Activated CD4-positive, alpha-beta T cell treated with anti-CD3 and anti-CD28 coated beads, Interleukin-2, amount 50 U/mL, for 24 hours (primary cell): ENCODE results near the gene MLLT6.

Source experiments
- DNase-seq, 2 donors: peaks; one replicate each; pipeline ENCODE4 v3.0.0-alpha.2; 2020; ENCODE audit warnings: low read depth in 1 of 2, low spot score in 1 of 2

Gene MLLT6

GRCh38 chr17:38704606-38705522, at the start of gene MLLT6:
MLLT6 (plus strand) TSS chr17:38705273; CDS start chr17:38705633, 360 bp downstream.
- DNase-seq, result peak; percentile 60 to 66

- DNase-seq, result no peak
These were observed 47.9 kb upstream of the MLLT6 start for GRCh38 chr17:38656959-38657823.

DNA sequence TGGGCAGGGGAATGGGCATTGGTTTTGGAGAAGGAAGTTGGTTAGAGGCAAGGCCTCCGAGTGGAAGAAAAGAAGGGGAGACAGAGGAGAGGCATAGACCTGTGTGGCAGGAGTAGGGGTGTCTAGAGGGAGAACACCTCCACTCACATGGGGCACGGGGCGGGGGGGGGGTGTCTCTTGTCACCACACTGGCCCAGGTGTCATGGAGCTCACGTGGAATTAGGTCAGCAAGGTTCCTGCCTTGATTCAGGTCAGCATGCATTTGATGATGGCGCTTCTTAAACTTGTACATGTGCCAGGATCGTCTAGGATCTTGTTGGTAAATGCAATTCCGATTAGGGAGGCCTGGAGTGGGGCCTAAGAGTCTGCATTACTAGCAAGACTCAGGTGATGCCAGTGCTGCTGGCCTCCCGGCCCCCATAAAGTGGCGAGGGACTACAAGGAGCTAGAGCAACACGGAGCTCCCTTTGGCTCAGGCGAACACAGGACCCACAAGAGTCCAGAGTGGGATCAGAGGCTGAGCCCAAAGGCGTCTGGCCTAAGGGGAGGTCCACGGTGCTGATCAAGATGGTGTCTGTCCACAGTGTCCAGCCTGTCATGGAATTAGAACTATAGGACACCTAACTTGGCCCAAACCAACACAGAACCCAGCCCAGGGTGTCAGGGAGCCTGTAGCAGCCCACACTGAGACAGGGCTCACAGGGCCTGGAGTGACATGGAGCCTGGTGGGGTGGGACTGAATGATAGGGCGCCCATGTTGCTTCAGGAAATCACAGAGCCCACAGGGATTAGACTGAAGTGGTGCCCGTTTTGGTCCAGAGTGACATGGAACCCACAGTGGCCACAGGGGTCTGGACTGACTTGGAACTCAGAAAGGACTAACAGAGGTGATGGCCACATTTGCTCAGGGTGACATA, 47.0 kb upstream of the MLLT6 start:
- DNase-seq, result no peak

- DNase-seq, result no peak
These were observed 46.2 kb upstream of the MLLT6 start for GRCh38 chr17:38658741-38659345.

DNA sequence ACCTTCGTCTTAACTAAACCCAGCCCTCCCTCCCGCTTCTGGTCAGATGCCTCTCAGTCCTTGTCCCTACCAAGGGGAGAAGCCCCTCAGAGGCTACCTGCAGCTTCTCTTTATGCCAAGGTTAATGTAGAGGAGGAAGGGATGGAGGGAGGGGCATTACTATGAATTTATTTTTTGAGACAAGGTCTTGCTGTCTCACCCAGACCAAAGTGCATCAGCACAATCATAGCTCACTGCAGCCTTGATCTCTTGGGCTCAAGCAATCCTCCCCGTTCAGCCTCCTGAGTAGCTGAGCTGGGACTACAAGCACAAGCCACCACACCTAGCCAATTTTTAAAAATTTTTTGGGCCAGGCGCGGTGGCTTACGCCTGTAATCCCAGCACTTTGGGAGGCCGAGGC, 45.7 kb upstream of the MLLT6 start:
- DNase-seq, result no peak

DNA sequence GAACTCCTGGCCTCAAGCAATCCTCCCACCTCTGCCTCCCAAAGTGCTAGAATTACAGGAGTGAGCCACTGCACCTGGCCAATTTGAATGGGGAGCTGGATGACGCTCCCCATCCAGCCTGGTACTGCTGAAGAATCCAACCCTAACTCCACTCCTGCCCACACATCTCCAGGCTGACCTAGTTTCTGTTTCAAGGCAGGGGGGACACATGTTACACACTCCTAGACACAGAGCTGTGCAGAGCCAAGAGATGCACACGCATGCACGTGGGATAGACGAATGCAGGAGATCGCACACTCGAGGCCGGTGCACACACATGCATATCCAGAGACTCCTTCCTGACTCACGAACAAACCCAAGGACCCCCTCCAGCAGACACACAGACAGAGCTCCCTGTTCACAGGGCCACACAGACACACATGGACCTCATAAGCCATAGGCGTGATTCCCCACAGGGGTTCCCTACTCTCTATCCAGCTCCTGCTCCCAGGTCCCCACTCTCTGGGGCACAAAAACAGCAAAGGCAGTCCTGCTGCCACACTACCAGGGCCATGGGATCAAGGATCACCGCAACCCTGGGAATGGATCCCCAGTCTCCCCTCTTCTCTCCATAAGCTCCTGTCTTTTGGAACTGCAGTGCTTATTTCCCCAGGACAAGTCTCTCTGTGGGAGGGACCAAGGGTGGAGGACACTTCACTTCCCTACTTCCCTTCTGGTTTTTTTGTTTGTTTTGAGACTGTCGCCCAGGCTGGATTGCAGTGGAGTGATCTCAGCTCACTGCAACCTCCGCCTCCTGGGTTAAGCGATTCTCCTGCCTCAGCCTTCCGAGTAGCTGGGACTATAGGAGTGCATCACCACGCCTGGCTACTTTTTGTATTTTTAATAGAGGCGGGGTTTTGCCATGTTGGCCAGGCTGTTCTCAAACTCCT, 44.7 kb upstream of the MLLT6 start:
- no peak for DNase-seq

DNA sequence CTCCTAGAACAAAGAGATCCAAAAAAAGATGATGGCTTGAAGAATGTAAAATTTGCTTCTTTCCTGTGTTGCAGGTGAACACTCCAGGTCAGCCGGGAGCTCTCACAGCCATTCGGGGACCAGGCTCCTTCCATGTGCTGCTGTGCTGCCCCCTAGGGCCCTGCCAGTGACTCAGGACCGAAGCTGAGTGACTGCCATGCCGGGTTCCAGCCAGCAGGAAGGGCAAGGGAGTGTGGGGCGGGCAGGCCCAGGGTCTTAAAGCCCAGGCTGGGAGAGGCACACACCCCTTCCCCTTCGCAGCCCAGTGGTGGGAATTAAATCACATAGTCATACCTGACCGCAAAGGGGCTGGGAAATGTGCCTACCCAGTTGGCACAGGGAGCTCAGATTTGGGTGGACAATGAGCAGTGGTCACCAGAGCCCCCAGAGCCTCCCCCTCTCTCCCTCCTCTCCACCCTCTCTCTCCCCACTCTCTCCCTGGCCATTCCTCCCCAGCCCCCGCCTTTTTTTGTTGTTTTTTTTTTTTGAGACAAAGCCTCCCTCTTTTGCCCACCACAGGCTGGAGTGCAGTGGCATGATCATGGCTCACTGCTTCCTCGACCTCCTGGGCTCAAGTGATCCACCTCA, 41.8 kb upstream of the MLLT6 start:
- no peak for DNase-seq

DNA sequence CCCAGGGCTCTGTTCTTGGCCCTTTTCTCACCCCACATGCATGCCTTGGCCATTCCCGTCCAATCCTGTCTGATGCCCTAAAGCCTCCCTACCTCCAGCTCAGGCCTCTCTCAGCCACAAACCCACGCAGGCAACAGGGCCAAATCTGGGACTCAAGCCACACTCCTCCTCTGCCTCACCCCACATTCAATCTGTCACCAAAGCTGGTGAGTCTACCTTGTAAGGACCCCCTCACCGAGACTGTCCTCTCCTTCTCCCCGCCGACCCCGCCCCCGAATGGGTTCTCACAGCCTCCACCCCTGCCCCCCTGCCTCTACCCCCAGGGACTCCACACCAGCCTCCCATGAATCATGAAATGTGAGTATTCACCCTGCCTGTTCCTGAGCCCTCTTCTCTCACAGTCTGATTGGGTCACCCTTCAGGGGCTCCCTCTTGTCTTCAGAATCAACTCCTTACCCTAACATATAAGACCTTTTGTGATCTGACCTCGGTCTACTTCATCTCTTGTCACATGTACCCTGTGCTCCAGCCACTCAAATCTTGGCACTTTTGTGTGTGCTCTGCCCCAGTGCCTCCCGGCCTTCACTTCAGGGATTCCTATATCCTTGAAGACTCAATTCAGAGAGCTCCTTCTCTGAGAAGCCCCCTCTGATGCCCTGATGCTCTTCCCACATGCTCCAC, 41.0 kb upstream of the MLLT6 start:
- DNase-seq, result no peak

DNA sequence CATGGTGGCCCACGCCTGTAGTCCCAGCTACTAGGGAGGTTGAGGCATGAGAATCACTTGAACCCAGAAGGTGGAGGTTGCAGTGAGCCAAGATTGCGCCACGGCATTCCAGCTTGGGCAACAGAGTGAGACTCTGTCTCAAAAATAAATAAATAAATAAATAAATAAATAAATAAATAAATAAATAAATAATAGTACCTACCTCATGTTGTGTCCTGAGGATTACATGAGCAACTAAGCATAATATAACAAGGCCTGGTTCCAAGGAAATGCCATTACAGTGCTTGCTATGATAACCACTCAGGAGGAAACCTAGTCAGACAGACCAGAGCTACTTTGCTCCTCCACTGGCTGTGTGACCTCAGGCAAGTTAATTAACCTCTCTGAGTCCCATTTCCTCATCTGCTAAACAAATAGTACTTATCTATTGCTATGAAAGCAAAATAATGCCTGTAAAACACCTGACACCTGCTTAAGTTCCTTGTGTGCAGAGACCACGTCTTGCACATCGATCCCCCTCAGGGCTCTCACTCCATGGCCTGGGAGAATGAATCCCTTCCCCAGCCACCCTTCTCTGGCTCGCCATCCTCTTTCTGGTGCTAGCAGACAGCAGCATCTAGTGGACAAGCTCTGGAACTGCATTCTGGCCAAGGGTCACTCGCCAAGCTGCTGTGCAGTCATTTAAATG, 37.8 kb upstream of the MLLT6 start:
- peak; percentile 33 to 43 for DNase-seq

GRCh38 chr17:38667787-38668122, 37.3 kb upstream of the MLLT6 start:
- DNase-seq, result no peak

DNA sequence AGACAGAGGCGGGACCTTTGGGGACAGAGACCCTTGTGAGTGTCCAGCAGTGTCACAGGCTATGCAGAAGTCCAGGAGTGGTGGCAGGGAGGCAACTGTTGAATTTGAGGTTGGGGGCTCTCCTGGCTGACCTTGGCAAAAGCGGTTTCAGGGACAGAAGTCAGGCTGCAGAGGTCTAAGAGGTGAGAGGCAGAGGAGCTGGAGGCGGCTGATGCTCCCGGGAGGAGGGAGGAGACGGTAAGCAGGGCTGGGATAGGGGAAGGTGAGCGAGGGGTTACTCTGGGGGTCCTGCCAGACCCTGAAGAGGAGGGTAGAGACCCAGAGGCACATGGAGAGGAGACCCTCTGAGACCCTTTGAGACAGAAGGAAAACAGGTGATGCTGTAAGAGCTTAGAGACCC, 35.6 kb upstream of the MLLT6 start:
- DNase-seq, result no peak

- DNase-seq, result no peak
These were observed 32.9 kb upstream of the MLLT6 start for GRCh38 chr17:38671939-38672720.

- no peak for DNase-seq
These were observed 32.0 kb upstream of the MLLT6 start for GRCh38 chr17:38672788-38673706.

- DNase-seq, result no peak
These were observed 31.4 kb upstream of the MLLT6 start for GRCh38 chr17:38673707-38674013.

DNA sequence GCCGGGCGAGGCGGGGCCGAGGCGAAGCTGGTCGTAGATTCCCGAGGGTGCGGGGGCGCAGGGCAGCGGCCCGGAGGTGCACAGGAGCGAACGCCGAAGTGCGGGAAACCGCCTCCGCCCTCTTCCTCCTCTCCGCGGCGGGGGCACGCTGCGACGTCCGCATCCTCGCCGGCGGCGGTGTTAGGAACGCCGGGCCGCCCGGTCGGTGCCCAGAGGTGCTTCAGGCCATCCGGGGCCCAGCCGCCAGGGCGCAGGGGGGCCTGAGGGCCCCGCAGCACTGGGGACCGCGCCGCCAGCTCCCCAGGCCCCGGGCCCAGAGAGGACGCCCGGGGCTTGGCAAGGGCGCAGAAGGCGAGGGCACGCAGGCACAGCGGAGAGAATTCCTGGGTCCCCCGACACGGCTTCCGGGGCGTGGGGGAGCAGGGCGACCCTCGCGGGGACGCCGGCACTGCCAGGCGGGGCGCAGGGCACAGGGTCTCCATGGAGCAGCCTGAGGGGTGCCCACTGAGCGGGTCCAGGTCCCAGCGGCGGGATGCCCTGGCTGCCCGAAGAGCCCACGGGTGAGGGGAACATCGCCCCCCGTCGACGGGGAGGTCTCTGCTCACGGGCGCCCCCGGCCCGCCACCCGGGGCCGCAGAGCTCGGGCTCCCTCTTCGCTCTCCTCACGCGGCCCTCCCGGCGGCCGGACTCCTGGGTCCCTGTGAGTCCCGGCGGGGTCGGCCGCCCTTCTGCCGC, 30.9 kb upstream of the MLLT6 start:
- peak in 1 of 2 donors; percentile 16 for DNase-seq
